GM19455 (cell line): ENCODE data around the gene TRAK2.
"Not testable (repeated sequence)": the region's sequence is repeated elsewhere in the genome, so short reads cannot be mapped to it uniquely, and the experiment has no call there.

Experiments
- ATAC-seq: cut with Tn5 transposase; IDR thresholded peaks from one replicate; pipeline ENCODE4 v1.9.1; 2021; ENCODE audit not compliant: unreplicated experiment

The TRAK2 gene, protein sequence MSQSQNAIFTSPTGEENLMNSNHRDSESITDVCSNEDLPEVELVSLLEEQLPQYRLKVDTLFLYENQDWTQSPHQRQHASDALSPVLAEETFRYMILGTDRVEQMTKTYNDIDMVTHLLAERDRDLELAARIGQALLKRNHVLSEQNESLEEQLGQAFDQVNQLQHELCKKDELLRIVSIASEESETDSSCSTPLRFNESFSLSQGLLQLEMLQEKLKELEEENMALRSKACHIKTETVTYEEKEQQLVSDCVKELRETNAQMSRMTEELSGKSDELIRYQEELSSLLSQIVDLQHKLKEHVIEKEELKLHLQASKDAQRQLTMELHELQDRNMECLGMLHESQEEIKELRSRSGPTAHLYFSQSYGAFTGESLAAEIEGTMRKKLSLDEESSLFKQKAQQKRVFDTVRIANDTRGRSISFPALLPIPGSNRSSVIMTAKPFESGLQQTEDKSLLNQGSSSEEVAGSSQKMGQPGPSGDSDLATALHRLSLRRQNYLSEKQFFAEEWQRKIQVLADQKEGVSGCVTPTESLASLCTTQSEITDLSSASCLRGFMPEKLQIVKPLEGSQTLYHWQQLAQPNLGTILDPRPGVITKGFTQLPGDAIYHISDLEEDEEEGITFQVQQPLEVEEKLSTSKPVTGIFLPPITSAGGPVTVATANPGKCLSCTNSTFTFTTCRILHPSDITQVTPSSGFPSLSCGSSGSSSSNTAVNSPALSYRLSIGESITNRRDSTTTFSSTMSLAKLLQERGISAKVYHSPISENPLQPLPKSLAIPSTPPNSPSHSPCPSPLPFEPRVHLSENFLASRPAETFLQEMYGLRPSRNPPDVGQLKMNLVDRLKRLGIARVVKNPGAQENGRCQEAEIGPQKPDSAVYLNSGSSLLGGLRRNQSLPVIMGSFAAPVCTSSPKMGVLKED

DNA sequence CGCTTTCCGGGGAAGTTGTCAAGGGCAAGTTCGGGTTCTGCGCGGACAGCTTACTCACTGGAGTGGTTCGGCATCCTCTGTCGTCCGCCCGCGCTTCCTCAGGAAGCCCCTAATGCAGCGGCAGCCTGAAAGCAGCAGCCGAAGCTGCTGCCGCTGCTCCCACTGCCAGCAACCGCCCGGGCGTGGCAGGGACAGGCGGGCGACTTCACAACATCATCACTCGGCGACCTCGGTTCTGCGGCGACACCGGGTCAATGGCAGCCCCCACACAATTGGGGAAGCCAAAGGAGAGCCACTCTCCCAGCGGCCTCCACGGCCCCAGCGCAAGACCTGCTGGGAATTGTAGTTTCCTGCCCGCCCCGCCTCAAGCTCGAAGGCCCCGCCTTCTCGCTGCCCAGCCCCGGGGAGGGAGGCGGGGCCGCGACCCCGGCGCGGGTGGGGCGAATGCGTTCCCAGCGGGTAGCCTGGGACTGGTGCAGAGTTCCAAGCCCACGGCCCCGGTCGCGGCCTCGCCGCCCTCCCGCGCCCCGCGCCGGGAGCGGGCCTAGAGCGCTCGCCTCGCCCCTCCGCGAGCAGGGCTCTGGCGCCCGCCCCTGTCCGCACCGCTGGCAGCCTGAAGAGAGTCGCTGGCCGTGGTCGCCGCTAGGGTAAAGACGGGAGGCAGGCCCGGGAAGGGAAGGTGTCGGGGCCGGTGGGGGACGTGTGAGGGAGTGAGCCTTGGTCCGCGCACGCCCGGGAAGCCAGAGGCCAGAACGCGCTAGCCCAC, at the start of gene TRAK2, which contains the start of gene STRADB:
TRAK2 (minus strand) TSS at position 167 of the 766 bp plus-strand sequence. CDS start 30,951 bp downstream, outside the sequence.
STRADB (plus strand) TSS at position 449 of the 766 bp plus-strand sequence. CDS start 3,101 bp downstream, outside the sequence.
- peak; percentile 97 for ATAC-seq

DNA sequence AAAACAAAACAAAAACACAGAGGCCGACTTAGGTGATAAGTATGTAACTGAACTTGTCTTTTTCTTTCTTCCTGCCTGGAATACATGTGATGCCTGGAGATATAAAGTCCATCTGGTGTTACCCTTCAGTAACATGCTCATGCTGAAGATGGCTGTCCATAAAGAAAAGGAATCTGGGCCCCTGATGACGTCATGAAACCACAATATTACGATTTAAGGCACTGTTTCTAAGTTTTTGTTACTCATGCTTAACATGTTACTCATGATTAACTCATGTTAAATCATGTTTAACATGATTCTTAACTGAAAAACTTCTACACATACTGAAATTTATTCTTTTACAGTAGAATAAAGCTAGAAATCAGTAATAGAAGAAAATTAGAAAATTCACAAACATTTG, 49.3 kb upstream of the TRAK2 start:
- ATAC-seq: no peak

DNA sequence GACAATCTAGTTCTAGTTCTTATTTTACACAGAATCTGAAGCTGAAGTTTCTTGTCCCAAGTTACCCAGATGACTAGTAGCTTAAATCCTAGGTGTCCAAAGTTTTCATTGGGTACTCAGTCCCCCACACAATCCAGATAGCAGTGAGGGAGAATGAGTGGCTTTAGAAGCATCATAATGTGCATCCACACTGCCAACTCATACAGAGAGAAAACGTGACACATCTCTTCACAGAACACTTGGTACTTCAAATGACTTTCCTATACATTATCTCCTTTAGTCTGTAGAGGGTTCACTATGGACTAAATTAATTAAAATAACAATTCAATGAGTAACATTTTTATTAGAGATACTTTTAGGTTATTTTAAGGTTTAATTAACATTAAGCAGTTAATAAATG, 45.5 kb upstream of the TRAK2 start:
- no peak for ATAC-seq

DNA sequence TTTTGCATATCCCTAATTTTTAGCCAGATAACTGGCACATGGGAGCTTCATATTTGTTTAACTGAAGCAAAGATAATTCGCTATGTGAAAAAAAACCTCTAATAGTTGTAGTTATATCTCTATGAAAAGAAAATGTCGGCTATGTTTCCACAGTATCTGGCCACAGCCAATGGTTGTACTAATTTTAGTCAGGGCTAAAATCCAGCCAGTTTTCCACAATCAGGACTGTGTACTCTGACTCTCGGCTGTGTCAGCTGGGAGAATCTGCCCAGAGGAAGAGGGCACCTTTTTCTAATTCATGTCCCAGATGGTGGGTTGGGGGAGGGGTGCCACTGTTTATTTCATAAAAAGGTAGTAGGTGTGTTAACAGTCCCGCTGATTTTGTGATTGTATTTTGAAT, 39.0 kb upstream of the TRAK2 start:
- ATAC-seq: no peak

DNA sequence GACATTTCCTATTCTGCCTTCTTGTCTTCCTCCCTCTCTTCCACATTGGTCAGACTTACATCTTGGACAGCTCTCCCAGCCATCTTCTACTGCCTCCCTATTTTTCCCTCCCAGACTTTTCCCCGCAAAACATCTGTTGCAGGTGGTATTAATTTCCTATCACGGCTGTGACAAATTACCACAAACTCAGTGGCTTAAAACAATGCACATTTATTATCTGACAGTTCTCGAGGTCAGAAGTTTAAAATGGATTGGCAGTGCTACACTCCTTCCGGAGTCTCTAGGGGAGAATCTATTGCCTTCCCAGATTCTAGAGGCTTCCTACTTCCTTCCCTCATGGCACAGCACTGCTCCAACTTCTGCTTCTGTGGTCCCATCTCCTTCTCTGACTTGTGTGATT, 33.5 kb upstream of the TRAK2 start:
- no peak for ATAC-seq

DNA sequence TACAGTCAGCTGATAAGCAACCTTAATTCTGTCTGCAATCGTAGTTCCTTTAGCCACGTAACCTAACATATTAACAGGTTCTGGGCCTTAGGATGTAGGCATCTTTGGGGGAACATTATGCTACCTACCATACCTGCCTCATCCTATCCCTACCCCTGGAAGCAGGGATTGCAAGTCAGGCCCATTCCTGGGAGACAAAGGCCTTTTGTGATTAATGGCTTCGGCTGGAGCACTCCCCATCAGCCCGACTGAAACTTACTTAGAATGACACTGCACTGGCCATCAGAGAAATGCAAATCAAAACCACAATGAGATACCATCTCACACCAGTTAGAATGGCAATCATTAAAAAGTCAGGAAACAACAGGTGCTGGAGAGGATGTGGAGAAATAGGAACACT, 32.5 kb upstream of the TRAK2 start:
- not testable (repeated sequence) for ATAC-seq

DNA sequence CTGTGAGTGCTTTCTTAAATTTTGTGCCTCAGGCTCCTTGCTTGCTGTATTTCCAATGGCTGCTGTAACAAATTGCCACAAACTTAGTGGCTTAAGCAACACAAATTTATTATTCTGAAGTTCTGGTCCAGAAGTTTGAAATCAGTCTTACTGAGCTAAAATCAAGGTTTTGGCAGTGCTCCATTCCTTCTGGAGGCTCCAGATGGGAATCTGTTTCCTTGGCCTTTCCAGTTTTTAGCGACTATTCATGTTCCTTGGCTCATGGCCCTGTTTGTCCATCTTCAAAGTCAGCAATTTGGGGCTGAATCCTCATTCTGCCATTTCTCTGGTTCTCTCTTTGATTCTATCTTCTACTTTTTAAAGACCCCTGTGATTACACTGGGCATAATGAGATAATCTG, 32.1 kb upstream of the TRAK2 start:
- ATAC-seq: no peak

DNA sequence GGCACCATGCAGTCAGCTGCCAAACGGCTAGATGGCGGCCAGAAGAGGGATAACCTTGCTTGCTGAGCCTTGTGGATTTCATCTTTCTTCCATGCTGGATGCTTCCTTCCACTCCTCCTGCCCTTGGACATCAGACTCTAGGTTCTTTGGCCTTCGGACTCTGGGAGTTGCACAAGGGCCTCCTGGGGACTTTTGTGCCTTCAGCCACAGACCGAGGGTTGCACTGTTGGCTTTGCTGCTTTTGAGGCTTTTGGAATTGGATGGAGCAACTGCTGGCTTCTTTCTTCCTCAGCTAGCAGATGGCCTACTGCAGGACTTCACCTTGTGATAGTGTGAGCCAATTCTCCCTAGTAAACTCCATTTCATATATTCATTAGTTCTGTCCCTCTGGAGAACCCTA, 31.3 kb upstream of the TRAK2 start:
- no peak for ATAC-seq

DNA sequence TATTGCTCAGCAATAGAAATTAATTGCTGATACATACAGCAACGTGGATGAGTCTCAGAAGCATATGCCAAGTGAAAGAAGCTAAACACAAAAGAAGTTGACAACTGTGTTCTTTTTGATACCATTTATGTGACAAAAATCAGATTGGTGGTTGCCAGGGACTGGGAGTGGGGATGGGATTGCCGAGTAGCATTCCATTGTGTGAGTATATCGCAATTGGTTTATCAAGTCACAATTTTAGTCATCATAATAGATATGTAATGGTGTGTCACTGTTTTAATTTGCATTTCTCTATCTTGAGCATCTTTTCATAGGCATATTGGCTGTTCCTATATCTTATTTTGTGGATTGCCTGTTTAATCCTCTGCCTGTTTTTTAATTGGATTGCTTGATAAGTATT, 21.2 kb upstream of the TRAK2 start:
- no peak for ATAC-seq

DNA sequence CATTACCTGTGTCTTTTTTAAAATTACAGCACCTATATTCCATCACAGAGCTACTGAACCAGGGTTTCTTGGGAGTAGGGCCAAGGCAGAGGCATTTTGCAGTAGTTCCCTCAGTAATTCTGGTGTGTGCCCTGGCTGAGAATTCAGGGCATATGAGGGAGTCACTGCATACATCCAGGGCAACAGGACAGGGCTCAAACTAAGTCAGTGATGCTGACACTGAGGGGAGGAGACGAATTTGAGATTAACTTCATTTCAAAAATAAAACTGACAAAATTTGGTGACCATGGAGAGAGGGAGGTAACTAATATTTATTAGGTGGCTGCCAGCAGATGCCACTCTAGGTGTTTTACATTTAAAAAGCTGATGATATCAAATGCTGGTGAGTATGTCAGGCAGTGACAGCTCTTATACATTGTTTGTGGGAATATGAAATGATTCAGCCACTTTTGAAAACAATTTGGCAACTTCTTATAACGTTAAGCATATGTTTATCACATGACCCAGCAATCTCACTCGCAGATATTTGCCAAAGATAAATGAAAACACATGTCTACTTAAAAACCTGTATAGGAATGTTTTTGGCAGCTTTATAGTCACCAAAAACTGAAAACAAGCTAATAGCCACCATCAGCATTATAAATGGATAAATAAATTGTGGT, 20.6 kb upstream of the TRAK2 start:
- no peak for ATAC-seq

DNA sequence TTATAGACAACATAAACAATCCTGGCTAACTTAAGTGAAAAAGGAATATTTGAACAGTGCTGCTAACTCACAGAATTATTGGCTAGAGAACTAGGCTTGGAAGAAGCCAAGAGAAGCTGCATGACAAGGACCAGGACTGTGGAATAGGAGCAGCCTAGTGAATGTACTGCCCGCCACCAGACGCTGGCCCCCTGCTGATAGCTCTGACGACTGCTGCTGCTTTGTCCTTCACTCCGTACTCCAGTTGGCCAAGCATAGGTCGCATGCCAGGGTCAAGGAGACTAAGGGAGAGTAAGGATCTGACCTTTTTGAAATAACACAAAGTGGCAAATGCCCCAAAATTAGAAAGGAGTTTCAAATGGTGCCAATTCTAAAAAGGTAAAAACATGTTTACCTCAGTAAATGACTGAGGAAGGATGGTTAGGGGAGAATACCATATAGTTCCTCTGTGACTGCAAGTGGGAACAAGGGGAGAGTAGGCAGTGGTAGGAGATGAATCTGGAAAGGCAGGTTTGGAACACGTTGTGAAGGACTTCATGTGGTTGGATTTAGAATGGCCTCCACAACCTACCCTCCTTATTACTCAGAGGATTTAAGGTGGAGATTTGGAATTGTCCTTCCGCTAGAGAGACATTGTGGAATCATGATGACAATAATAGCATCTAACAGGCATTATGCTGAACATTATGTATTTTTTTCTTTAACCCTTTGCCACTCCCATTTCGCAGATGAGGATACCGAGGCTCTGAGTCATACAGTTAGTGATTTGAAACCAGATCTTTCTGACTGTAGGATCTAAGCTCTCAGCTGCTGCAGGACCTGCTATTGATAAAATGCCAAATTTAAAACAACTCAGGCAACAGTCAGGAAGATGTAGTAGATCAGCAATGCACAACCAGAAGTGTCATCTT, 19.8 kb upstream of the TRAK2 start:
- ATAC-seq: no peak

DNA sequence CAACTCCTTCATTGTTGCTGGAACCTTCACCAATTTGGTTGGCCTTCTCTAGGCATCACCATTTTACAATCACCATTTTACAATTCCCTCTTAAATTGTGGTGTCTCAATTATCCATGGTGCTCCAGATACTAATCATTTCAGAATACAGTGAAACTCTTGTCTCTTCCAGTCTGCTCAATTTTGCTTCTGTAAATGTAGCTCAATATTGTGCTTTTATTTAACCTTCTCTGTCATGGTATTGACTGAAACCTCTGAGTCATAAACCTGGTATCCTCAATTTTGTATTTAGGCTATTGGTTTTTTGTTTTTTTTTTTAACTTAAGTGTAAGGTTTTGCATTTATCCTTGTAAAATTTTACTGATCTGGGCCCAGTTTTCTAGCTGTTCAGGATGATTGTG, 16.4 kb upstream of the TRAK2 start:
- ATAC-seq: no peak

DNA sequence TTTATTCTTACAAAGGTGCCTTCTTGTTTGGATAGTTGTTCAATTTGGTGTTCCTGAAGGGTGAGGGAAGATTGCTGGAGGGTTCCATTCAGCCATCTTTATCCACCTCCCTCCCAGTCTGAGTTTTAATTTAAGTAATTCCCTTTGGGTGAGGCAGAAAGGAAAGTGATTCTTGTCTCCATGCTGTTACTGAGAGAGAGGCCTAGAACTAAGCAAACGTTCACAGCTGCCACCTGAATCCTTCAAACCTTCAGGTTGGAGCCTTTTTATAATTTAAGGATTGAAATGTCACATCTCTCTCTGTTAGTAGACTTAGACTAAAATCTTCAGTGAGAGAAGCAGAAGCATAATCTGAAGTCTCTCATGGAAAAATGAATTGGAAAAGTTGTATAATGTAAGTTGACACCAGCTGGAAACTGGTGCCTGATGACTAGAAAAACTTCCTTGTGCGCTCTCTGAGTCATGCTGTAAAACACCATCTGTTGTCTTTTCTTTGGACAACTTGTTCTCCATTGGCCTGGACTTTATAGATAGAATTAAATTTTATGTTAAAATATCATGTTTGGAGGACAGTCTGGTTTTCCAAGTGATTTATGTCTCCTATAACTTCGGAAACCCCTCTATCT, 14.9 kb upstream of the TRAK2 start:
- no peak for ATAC-seq

DNA sequence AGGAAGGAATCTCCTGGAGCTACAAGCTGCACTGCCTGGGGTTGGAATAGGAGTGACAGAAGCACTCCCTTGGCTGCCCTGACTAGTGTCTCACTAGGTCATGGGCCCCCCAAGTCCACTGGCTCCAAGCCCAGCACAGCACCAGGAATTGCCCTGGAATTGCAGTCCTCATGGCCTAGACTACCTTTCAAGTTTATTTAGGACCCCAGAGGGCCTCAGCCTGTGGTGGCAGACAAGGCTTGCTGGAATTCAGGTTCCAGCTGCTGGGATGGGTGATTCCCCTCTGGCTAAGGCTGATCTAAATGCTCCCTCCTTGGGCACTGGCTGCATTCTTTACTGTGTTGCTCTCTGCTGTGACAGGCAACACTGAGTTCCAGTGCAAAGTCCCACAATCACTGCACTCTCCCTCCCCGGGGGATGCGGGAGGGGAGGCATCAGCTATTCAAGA, 14.3 kb upstream of the TRAK2 start:
- ATAC-seq: no peak

DNA sequence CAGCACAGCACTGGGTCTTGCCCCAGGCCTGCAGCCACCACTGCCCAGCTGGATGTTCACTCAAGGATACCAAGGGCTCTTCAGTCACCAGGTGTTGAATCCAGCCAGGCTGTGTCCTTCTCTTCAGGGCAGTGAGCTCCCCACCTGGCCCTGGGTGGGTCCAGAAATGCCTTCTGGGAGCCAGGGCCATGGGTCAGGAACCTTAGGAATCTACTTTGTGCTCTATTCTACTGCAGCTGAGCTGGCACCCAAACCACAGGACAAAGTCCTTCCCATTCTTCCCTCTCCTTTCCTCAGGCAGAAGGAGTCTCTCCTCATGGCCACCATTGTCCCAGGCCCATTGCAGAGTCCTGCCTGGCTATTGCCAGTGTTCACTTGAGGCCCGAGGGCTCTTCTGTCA, 13.3 kb upstream of the TRAK2 start:
- ATAC-seq: no peak

DNA sequence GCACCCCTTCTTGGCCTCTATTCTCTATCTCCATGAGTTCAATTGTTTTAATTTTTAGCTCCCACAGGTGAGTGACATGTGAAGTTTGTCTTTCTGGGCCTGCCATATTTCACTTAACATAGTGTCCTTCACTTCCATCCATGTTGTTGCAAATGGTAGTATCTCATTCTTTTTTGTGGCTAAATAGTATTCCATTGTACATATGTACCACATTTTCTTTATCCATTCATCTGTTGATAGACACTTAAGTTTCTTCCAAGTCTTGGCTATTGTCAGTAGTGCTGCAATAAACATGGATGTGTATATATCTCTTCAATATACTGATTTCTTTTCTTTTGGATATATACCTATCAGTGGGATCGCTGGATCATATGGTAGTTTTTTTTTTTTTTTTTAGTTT, 9.3 kb upstream of the TRAK2 start:
- no peak for ATAC-seq

DNA sequence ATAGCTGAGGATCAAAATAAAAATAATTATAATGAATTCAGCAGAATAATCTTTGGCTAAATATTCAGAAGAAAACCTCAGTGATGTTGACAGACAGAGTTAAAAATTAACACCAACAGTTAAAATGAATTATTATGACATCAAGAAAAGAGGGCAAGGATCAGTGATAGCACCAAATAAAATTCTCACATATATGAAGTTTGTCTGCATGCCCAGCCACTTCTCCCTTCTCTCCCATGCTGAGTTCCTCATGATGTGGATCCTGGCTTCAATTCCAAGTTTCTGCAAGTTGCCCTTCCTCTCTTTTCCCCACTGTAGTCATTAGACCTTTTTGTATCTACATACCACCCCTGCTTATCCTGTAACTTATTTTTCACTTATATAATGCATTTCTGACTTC, 7.1 kb upstream of the TRAK2 start:
- no peak for ATAC-seq

DNA sequence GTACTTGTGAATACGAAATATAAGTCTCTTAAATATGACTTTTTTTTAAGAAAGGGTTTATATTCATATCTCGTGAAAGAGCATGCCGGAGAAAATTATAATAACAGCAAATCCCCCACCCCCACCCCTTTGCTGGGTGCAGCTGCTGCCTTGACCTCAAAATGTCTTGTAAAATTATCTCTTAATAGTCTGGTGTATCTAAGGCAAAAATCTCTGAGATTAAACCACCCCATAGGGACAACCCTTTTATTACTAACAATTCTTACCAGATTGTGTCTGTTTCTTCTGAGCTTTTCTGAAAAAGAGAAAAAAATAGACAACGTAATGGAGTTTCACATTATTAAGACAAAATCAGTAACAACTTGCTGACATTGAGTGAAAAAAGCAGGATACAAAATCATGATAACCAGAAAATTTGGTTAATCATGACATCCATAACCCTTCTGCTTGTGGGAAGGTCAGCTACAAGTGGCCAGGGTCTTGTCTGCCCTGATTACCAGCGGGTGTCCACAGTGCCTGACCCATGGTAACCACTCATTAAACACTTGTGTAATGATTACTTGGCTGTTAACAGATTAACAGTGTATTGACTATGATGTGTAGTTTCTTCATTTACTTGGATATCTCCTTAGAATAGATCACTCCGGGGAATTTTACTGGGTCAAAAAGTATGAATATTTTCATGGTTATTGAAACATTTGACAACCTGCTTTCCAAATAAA, 1.8 kb upstream of the TRAK2 start:
- no peak for ATAC-seq
